ENCODE measurements around the gene AIFM3.

DNA sequence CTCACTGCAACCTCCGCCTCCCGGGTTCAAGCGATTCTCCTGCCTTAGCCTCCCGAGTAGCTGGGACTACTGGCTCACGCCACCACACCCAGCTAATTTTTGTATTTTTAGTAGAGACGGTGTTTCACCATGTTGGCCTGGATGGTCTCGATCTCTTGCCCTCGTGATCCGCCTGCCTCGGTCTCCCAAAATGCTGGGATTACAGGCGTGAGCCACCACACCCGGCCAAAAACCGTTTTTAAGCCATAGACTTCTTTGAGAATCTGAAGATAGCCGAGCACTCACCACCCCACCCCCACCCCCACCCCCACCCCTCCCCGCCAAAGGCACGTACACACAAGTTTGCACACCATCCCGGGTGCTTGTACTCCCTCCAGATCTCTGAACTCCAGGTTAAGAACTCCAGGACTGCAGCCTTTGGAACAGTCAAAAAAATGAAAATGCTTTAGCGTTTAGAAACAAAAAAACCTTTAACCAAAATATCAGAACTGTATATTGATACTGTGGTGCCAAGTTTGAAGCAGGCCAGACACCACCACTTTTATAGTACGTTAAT, 48.3 kb upstream of the AIFM3 start:
- TF ChIP-seq, protein P1, sequence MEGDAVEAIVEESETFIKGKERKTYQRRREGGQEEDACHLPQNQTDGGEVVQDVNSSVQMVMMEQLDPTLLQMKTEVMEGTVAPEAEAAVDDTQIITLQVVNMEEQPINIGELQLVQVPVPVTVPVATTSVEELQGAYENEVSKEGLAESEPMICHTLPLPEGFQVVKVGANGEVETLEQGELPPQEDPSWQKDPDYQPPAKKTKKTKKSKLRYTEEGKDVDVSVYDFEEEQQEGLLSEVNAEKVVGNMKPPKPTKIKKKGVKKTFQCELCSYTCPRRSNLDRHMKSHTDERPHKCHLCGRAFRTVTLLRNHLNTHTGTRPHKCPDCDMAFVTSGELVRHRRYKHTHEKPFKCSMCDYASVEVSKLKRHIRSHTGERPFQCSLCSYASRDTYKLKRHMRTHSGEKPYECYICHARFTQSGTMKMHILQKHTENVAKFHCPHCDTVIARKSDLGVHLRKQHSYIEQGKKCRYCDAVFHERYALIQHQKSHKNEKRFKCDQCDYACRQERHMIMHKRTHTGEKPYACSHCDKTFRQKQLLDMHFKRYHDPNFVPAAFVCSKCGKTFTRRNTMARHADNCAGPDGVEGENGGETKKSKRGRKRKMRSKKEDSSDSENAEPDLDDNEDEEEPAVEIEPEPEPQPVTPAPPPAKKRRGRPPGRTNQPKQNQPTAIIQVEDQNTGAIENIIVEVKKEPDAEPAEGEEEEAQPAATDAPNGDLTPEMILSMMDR (IDR thresholded peaks at IDR 0.05), result no peak
- no peak for TF ChIP-seq POLR2AphosphoS5 (IDR thresholded peaks at IDR 0.05)

Measured in transverse colon (tissue), 4 donors.